GM12878 (cell line): ENCODE measurements around the gene OCRL.

Source experiments
- EP300 ChIP-seq, 2 experiments: fragments of 150-350 bp in 1 of 2; IDR thresholded peaks; 2 replicates each; pipeline ENCODE4 v1.6.1; 2011 to 2012; ENCODE audit warnings: low read depth in 2 of 2, low read length in 2 of 2, borderline replicate concordance in 1 of 2, improper control_type of control experiment in 1 of 2, inconsistent platforms in 1 of 2; ENCODE audit not compliant: control insufficient read depth in 1 of 2
- KLF5 ChIP-seq: fragments of 450-650 bp; IDR thresholded peaks from 2 replicates; pipeline ENCODE4 v1.6.1; 2014; ENCODE audit warnings: mild to moderate bottlenecking; ENCODE audit not compliant: partially characterized antibody
- NFYB ChIP-seq: IDR thresholded peaks from 2 replicates; pipeline ENCODE4 v1.6.1; 2011; ENCODE audit warnings: low read depth, mild to moderate bottlenecking, low read length, improper control_type of control experiment, moderate library complexity; ENCODE audit not compliant: insufficient read depth
- POLR2A ChIP-seq: IDR thresholded peaks from 2 replicates; pipeline ENCODE4 v1.6.1; 2011; ENCODE audit warnings: low read depth, mild to moderate bottlenecking, low read length
- POLR2AphosphoS2 ChIP-seq: IDR thresholded peaks from 2 replicates; pipeline ENCODE4 v1.6.1; 2011; ENCODE audit warnings: low read depth, mild to moderate bottlenecking, low read length, improper control_type of control experiment, moderate library complexity
- POLR2AphosphoS5 ChIP-seq: IDR thresholded peaks from 2 replicates; pipeline ENCODE4 v1.6.1; 2011; ENCODE audit warnings: mild to moderate bottlenecking, low read length, inconsistent platforms
- RELA ChIP-seq: fragments of 450-650 bp; IDR thresholded peaks from 2 replicates; pipeline ENCODE4 v1.8.0; 2014; ENCODE audit warnings: borderline replicate concordance; ENCODE audit not compliant: partially characterized antibody
- SUZ12 ChIP-seq: fragments of 200-600 bp; sonication (generic); IDR thresholded peaks from one replicate; pipeline ENCODE4 v1.6.1; 2018; ENCODE audit warnings: antibody characterized with exemption, mild to moderate bottlenecking; ENCODE audit not compliant: unreplicated experiment
- TAF1 ChIP-seq: IDR thresholded peaks from 2 replicates; pipeline ENCODE4 v1.6.1; 2011; ENCODE audit warnings: mild to moderate bottlenecking, low read depth, low read length, borderline replicate concordance
- YY1 ChIP-seq: IDR thresholded peaks from 2 replicates; pipeline ENCODE4 v1.6.1; 2011; ENCODE audit warnings: low read depth, mild to moderate bottlenecking, low read length
- TF ChIP-seq, protein P1 (sequence below), 3 experiments: IDR thresholded peaks in 2 of 3; conservative IDR thresholded peaks in 1 of 3; 2 replicates each; pipeline ENCODE4 v1.5.1; 2011; ENCODE audit warnings: low read depth in 3 of 3, low read length in 3 of 3, mild to moderate bottlenecking in 3 of 3, control low read depth in 2 of 3, moderate library complexity in 2 of 3, inconsistent platforms in 1 of 3, mixed read lengths in 1 of 3; ENCODE audit not compliant: control insufficient read depth in 2 of 3, insufficient read depth in 1 of 3; ENCODE audit errors: extremely low read depth in 1 of 3
- TF ChIP-seq, protein P2 (sequence below): fragments of 450-650 bp; IDR thresholded peaks from 2 replicates; pipeline ENCODE4 v1.6.1; 2017; ENCODE audit warnings: mild to moderate bottlenecking, moderate library complexity
- TF ChIP-seq, protein P3 (sequence below): IDR thresholded peaks from 2 replicates; pipeline ENCODE4 v1.6.1; 2012; ENCODE audit warnings: low read depth, low read length, improper control_type of control experiment

DNA sequence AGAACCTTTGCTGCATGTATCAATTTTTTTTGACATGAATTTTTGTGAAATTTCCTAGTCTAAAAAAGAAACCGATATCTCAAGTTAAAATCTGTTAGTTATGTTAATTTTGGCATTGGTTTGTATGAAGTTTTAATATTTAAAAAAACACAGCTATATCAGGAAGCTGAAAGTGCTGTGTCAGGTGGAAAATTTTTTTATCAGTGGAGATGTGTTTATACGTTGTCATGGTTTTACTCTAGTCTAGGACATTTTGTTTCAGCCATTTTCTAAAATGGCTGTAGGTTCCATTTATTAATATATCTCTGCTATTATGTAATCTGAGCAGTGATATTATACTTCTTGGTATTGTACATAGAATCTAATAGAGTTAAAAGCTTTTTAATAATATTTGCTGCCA, 34.2 kb downstream of the OCRL start:
- TF ChIP-seq EP300 (IDR thresholded peaks at IDR 0.05; ENCODE audit: borderline replicate concordance in 1 of 2, control insufficient read depth in 1 of 2, low read depth in 2 of 2, low read length in 2 of 2) (no peak), NFYB (no peak), POLR2AphosphoS5 (no peak), KLF5 (no peak), POLR2A (no peak), TAF1 (no peak), YY1 (no peak), POLR2AphosphoS2 (no peak), RELA (no peak), SUZ12 (no peak)
- TF ChIP-seq, protein P1, sequence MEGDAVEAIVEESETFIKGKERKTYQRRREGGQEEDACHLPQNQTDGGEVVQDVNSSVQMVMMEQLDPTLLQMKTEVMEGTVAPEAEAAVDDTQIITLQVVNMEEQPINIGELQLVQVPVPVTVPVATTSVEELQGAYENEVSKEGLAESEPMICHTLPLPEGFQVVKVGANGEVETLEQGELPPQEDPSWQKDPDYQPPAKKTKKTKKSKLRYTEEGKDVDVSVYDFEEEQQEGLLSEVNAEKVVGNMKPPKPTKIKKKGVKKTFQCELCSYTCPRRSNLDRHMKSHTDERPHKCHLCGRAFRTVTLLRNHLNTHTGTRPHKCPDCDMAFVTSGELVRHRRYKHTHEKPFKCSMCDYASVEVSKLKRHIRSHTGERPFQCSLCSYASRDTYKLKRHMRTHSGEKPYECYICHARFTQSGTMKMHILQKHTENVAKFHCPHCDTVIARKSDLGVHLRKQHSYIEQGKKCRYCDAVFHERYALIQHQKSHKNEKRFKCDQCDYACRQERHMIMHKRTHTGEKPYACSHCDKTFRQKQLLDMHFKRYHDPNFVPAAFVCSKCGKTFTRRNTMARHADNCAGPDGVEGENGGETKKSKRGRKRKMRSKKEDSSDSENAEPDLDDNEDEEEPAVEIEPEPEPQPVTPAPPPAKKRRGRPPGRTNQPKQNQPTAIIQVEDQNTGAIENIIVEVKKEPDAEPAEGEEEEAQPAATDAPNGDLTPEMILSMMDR (IDR thresholded peaks at IDR 0.05 in 2 of 3, conservative IDR thresholded peaks at IDR 0.05 in 1 of 3; ENCODE audit: control insufficient read depth in 2 of 3, extremely low read depth in 1 of 3, insufficient read depth in 1 of 3, low read depth in 3 of 3, low read length in 3 of 3) = no peak
- TF ChIP-seq, protein P2, sequence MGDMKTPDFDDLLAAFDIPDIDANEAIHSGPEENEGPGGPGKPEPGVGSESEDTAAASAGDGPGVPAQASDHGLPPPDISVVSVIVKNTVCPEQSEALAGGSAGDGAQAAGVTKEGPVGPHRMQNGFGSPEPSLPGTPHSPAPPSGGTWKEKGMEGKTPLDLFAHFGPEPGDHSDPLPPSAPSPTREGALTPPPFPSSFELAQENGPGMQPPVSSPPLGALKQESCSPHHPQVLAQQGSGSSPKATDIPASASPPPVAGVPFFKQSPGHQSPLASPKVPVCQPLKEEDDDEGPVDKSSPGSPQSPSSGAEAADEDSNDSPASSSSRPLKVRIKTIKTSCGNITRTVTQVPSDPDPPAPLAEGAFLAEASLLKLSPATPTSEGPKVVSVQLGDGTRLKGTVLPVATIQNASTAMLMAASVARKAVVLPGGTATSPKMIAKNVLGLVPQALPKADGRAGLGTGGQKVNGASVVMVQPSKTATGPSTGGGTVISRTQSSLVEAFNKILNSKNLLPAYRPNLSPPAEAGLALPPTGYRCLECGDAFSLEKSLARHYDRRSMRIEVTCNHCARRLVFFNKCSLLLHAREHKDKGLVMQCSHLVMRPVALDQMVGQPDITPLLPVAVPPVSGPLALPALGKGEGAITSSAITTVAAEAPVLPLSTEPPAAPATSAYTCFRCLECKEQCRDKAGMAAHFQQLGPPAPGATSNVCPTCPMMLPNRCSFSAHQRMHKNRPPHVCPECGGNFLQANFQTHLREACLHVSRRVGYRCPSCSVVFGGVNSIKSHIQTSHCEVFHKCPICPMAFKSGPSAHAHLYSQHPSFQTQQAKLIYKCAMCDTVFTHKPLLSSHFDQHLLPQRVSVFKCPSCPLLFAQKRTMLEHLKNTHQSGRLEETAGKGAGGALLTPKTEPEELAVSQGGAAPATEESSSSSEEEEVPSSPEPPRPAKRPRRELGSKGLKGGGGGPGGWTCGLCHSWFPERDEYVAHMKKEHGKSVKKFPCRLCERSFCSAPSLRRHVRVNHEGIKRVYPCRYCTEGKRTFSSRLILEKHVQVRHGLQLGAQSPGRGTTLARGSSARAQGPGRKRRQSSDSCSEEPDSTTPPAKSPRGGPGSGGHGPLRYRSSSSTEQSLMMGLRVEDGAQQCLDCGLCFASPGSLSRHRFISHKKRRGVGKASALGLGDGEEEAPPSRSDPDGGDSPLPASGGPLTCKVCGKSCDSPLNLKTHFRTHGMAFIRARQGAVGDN = no peak
- TF ChIP-seq, protein P3, sequence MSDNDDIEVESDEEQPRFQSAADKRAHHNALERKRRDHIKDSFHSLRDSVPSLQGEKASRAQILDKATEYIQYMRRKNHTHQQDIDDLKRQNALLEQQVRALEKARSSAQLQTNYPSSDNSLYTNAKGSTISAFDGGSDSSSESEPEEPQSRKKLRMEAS = no peak
